WTC11 (cell line): ENCODE data around the gene SNX11. TPM values are rescaled to one million over a fixed set of nuclear protein-coding genes. Genes with fewer than 3 reads are reported as not detected.

Experiments used
- ATAC-seq: fragments of 200-7000 bp; cut with Tn5 transposase; 2 replicates; pipeline ENCODE4 v1.10.0; 2021; ENCODE audit warnings: mild to moderate bottlenecking, moderate library complexity
- CTCF ChIA-PET: fragments of 300-600 bp; sonication (Branson Sonifier 250); formaldehyde crosslinking; loops from one replicate; lab custom pipeline; 2021; ENCODE audit warnings: antibody characterized with exemption; lab: Charles Lee
- POLR2A ChIA-PET: fragments of 350-600 bp; sonication (Branson Sonifier 250); formaldehyde crosslinking; loops from one replicate; lab custom pipeline; 2021; ENCODE audit warnings: antibody characterized with exemption; lab: Charles Lee
- DNase-seq: peaks from one replicate; pipeline ENCODE4 v3.0.0; 2021; ENCODE audit warnings: low spot score
- H3K27ac Mint-ChIP-seq: 2 replicates; pipeline ENCODE4 v1.8.0; 2021; ENCODE audit warnings: mixed read lengths
- H3K27me3 Mint-ChIP-seq: 2 replicates; pipeline ENCODE4 v1.8.0; 2021; ENCODE audit warnings: low read depth, mild to moderate bottlenecking, moderate library complexity, mixed read lengths
- H3K36me3 Mint-ChIP-seq: 2 replicates; pipeline ENCODE4 v1.8.0; 2021; ENCODE audit warnings: mixed read lengths
- H3K4me1 Mint-ChIP-seq: 2 replicates; pipeline ENCODE4 v1.8.0; 2022; ENCODE audit warnings: mixed read lengths
- H3K4me3 Mint-ChIP-seq: 2 replicates; pipeline ENCODE4 v1.8.0; 2021; ENCODE audit warnings: mild to moderate bottlenecking, moderate library complexity, mixed read lengths
- H3K9me3 Mint-ChIP-seq: 2 replicates; pipeline ENCODE4 v1.8.0; 2021; ENCODE audit warnings: mixed read lengths
- FOXJ3 ChIP-seq: sonication (generic); formaldehyde crosslinking; IDR thresholded peaks from 2 replicates; pipeline ENCODE4 v1.9.0; 2021; ENCODE audit warnings: missing genetic modification reagents, mild to moderate bottlenecking, borderline replicate concordance
- GRHL2 ChIP-seq: fragments of 250-450 bp; sonication (Bioruptor Pico); IDR thresholded peaks from 2 replicates; pipeline ENCODE4 v1.8.0; 2022; ENCODE audit warnings: mild to moderate bottlenecking, moderate library complexity; ENCODE audit not compliant: insufficient replicate concordance, severe bottlenecking
- HMGA2 ChIP-seq: fragments of 250-450 bp; sonication (Bioruptor Pico); IDR thresholded peaks from 2 replicates; pipeline ENCODE4 v1.4.0; 2021; ENCODE audit warnings: mild to moderate bottlenecking, moderate library complexity
- JUN ChIP-seq: sonication (generic); formaldehyde crosslinking; IDR thresholded peaks from 2 replicates; pipeline ENCODE4 v1.8.0; 2023; ENCODE audit warnings: mild to moderate bottlenecking, missing genetic modification reagents
- OVOL2 ChIP-seq: fragments of 250-450 bp; sonication (Bioruptor Pico); IDR thresholded peaks from 2 replicates; pipeline ENCODE4 v1.9.0; 2021; ENCODE audit warnings: mild to moderate bottlenecking, borderline replicate concordance
- SOX15 ChIP-seq: fragments of 250-450 bp; sonication (Bioruptor Pico); IDR thresholded peaks from 2 replicates; pipeline ENCODE4 v1.9.0; 2021; ENCODE audit warnings: mild to moderate bottlenecking
- TEAD1 ChIP-seq: sonication (generic); formaldehyde crosslinking; IDR thresholded peaks from 2 replicates; pipeline ENCODE4 v1.8.0; 2022; ENCODE audit warnings: mild to moderate bottlenecking, missing genetic modification reagents
- ZNF317 ChIP-seq: sonication (generic); formaldehyde crosslinking; IDR thresholded peaks from 2 replicates; pipeline ENCODE4 v1.8.1; 2023; ENCODE audit warnings: low read depth, mild to moderate bottlenecking, moderate library complexity, missing genetic modification reagents, borderline replicate concordance
- ZNF416 ChIP-seq: fragments of 250-450 bp; sonication (Bioruptor Pico); IDR thresholded peaks from 2 replicates; pipeline ENCODE4 v1.9.0; 2021; ENCODE audit warnings: mild to moderate bottlenecking, inconsistent platforms
- ZNF423 ChIP-seq: fragments of 250-450 bp; sonication (Bioruptor Pico); IDR thresholded peaks from 2 replicates; pipeline ENCODE4 v2.1.2; 2022; ENCODE audit warnings: mild to moderate bottlenecking, moderate library complexity
- total RNA-seq: library from RNA; stranded (reverse); gene quantifications from 3 replicates; pipeline ENCODE4 v1.2.3, GENCODE V29; 2021
- TF ChIP-seq, protein P1 (sequence below): sonication (generic); formaldehyde crosslinking; IDR thresholded peaks from 2 replicates; pipeline ENCODE4 v1.8.1; 2023; ENCODE audit warnings: mild to moderate bottlenecking, missing genetic modification reagents
- TF ChIP-seq, protein P2 (sequence below): sonication (generic); formaldehyde crosslinking; conservative IDR thresholded peaks from 2 replicates; pipeline ENCODE4 v1.8.1; 2023; ENCODE audit warnings: mild to moderate bottlenecking, low read depth, missing genetic modification reagents, moderate library complexity
- TF ChIP-seq, protein P3 (sequence below): sonication (generic); formaldehyde crosslinking; IDR thresholded peaks from 2 replicates; pipeline ENCODE4 v1.8.0; 2023; ENCODE audit warnings: missing genetic modification reagents
- TF ChIP-seq, protein P4 (sequence below): sonication (generic); formaldehyde crosslinking; conservative IDR thresholded peaks from 2 replicates; pipeline ENCODE4 v1.8.1; 2022; ENCODE audit warnings: mild to moderate bottlenecking, missing genetic modification reagents
- TF ChIP-seq, protein P5 (sequence below): fragments of 250-450 bp; sonication (Bioruptor Pico); IDR thresholded peaks from 2 replicates; pipeline ENCODE4 v1.9.0; 2021; ENCODE audit warnings: moderate library complexity, mild to moderate bottlenecking, inconsistent platforms, borderline replicate concordance

Gene SNX11
- total RNA-seq, 1 experiment from 2014 or later, result 24.5 TPM

DNA sequence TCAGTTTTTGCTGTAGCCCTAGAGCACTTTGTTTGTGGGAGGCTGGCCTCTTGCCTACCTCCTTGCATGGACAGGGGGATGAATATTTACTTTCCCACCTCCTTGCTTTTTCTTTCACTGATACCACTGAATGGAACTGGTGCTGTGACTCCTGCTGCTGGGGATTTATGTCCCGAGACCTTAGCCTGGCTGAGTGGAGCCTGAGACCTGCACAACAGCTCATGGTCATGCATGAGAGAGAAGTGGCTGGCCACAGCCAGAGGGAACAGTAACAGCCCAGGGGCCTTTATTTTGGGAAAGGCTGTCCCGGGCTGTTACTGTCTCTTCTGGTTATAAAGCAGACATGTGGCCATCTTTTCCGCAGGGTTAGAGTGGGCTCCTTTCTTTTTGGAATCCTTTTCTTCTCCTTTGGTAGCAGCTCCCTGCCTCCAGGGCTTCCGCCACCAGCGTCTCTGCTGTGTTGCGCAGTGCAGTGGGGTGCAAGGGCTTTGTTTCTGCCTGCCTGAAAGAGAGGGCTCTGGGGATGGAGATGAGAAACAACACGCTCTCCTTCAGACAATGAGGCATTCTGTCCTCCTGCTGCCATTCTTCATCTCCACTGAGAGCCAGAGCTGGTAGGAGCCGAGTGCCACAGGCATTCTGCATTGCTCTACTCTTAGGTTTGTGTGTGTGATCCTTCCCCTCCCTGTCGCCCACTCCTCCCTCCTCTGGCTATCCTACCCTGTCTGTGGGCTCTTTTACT lies 14.5 kb downstream of the SNX11 start (continued):
- no peak for TF ChIP-seq JUN (CRISPR knock-in tag)
- TF ChIP-seq FOXJ3 (CRISPR knock-in tag), result no peak
- TF ChIP-seq ZNF423 (CRISPR knock-in tag), result no peak
- TF ChIP-seq, protein P1, sequence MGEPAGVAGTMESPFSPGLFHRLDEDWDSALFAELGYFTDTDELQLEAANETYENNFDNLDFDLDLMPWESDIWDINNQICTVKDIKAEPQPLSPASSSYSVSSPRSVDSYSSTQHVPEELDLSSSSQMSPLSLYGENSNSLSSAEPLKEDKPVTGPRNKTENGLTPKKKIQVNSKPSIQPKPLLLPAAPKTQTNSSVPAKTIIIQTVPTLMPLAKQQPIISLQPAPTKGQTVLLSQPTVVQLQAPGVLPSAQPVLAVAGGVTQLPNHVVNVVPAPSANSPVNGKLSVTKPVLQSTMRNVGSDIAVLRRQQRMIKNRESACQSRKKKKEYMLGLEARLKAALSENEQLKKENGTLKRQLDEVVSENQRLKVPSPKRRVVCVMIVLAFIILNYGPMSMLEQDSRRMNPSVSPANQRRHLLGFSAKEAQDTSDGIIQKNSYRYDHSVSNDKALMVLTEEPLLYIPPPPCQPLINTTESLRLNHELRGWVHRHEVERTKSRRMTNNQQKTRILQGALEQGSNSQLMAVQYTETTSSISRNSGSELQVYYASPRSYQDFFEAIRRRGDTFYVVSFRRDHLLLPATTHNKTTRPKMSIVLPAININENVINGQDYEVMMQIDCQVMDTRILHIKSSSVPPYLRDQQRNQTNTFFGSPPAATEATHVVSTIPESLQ, result no peak
- TF ChIP-seq, protein P2, sequence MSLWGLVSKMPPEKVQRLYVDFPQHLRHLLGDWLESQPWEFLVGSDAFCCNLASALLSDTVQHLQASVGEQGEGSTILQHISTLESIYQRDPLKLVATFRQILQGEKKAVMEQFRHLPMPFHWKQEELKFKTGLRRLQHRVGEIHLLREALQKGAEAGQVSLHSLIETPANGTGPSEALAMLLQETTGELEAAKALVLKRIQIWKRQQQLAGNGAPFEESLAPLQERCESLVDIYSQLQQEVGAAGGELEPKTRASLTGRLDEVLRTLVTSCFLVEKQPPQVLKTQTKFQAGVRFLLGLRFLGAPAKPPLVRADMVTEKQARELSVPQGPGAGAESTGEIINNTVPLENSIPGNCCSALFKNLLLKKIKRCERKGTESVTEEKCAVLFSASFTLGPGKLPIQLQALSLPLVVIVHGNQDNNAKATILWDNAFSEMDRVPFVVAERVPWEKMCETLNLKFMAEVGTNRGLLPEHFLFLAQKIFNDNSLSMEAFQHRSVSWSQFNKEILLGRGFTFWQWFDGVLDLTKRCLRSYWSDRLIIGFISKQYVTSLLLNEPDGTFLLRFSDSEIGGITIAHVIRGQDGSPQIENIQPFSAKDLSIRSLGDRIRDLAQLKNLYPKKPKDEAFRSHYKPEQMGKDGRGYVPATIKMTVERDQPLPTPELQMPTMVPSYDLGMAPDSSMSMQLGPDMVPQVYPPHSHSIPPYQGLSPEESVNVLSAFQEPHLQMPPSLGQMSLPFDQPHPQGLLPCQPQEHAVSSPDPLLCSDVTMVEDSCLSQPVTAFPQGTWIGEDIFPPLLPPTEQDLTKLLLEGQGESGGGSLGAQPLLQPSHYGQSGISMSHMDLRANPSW (CRISPR knock-in tag), result no peak
- TF ChIP-seq GRHL2 (CRISPR knock-in tag), result no peak

DNA sequence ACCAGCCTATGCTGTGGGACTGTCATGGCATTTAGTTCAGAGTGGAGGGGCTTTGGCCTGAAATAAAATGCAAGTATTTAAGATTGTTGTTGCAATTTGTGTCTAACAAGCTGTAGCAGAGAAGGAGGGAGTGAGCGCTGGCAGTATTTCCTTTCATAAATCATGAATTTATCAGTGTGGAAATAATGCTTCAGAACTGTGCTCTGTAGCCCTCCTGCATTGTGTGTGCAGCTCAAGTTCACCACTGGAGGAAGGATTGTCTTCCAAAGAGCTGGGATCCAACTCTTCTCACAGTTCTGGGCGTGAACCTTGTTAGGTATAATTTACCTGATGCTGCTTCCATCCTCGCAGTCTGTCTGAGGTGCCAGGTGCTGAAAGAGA lies 15.1 kb downstream of the SNX11 start:
- POLR2A ChIA-PET, result interaction anchor here (1.0 kb wide), 1 partner anchor 22 kb away, joined by 5 read pairs; the partner anchor contains the start of gene CBX1

More for the DNA sequence above, 15.1 kb downstream of the SNX11 start:
- Mint-ChIP-seq H3K27me3 (no peaks in the 10 kb centered on the region), H3K27ac (no peak overlapping the region; the same call in 1 of the 2 replicates), H3K36me3 (peaks cover 39% of the 10 kb centered on the region), H3K4me3 (no peak overlapping the region), H3K4me1 (no peaks in the 10 kb centered on the region), H3K9me3 (no peaks in the 10 kb centered on the region)
- DNase-seq, result no peak
- no peak for ATAC-seq
- TF ChIP-seq ZNF416 (CRISPR knock-in tag) (no peak), ZNF317 (no peak), HMGA2 (no peak), SOX15 (CRISPR knock-in tag) (no peak), TEAD1 (CRISPR knock-in tag) (no peak), OVOL2 (no peak)
- TF ChIP-seq, protein P3, sequence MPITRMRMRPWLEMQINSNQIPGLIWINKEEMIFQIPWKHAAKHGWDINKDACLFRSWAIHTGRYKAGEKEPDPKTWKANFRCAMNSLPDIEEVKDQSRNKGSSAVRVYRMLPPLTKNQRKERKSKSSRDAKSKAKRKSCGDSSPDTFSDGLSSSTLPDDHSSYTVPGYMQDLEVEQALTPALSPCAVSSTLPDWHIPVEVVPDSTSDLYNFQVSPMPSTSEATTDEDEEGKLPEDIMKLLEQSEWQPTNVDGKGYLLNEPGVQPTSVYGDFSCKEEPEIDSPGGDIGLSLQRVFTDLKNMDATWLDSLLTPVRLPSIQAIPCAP, result no peak
- TF ChIP-seq, protein P4, sequence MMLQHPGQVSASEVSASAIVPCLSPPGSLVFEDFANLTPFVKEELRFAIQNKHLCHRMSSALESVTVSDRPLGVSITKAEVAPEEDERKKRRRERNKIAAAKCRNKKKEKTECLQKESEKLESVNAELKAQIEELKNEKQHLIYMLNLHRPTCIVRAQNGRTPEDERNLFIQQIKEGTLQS (CRISPR knock-in tag), result no peak
- TF ChIP-seq, protein P5, sequence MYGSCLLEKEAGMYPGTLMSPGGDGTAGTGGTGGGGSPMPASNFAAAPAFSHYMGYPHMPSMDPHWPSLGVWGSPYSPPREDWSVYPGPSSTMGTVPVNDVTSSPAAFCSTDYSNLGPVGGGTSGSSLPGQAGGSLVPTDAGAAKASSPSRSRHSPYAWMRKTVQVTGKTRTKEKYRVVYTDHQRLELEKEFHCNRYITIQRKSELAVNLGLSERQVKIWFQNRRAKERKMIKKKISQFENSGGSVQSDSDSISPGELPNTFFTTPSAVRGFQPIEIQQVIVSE (CRISPR knock-in tag), result no peak
- TF ChIP-seq, protein P1, result no peak
- CTCF ChIA-PET, result interaction anchor here (0.8 to 1.7 kb wide), 4 partner anchors 43 to 97 kb away, joined by 4 to 9 read pairs (median 6); no protein-coding TSS in a partner anchor
